ENCODE measurements around the gene BCAP29.
A peak's percentile ranks its signal among the peaks of the same experiment; 100 is the strongest.

The BCAP29 gene

GRCh38 chr7:107544848-107545591, 35.0 kb upstream of the BCAP29 start:
- no peak overlapping the region for H3K4me3 ChIP-seq (ENCODE audit: low read depth, low read length)
- TF ChIP-seq, protein P1, sequence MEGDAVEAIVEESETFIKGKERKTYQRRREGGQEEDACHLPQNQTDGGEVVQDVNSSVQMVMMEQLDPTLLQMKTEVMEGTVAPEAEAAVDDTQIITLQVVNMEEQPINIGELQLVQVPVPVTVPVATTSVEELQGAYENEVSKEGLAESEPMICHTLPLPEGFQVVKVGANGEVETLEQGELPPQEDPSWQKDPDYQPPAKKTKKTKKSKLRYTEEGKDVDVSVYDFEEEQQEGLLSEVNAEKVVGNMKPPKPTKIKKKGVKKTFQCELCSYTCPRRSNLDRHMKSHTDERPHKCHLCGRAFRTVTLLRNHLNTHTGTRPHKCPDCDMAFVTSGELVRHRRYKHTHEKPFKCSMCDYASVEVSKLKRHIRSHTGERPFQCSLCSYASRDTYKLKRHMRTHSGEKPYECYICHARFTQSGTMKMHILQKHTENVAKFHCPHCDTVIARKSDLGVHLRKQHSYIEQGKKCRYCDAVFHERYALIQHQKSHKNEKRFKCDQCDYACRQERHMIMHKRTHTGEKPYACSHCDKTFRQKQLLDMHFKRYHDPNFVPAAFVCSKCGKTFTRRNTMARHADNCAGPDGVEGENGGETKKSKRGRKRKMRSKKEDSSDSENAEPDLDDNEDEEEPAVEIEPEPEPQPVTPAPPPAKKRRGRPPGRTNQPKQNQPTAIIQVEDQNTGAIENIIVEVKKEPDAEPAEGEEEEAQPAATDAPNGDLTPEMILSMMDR (IDR thresholded peaks at IDR 0.05; ENCODE audit: low read depth, low read length): no peak
- TF ChIP-seq POLR2A (IDR thresholded peaks at IDR 0.05; ENCODE audit: extremely low read depth, insufficient read length) (no peak), MAX (IDR thresholded peaks at IDR 0.05; ENCODE audit: low read depth, low read length) (no peak), MYC (IDR thresholded peaks at IDR 0.05; ENCODE audit: low read depth, low read length) (no peak)
- DNase-seq (ENCODE audit: low read depth): no peak

DNA sequence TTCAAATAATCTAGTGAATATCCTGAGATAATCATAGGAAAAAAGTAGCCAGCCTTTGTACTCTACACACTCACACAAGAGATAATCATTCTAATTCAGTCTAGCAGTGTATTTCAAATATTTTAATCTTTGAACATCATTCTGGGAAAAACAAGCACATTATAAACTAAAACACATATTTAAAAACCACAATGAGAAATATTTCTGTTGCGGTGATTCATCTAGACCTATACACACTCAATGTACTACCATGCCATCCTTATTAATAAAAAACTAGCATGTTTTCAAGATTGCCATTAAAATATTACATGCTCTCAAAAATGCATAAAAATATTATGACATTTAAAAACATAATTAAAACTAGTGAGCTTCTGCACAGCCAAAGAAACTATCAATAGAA, 28.1 kb upstream of the BCAP29 start:
- DNase-seq (ENCODE audit: low read depth): no peak
- TF ChIP-seq MYC (IDR thresholded peaks at IDR 0.05; ENCODE audit: low read depth, low read length): no peak
- TF ChIP-seq POLR2A (IDR thresholded peaks at IDR 0.05; ENCODE audit: extremely low read depth, insufficient read length): no peak
- TF ChIP-seq, protein P1 (IDR thresholded peaks at IDR 0.05; ENCODE audit: low read depth, low read length): no peak
- TF ChIP-seq MAX (IDR thresholded peaks at IDR 0.05; ENCODE audit: low read depth, low read length): no peak
- no peak overlapping the region for H3K4me3 ChIP-seq (ENCODE audit: low read depth, low read length)

DNA sequence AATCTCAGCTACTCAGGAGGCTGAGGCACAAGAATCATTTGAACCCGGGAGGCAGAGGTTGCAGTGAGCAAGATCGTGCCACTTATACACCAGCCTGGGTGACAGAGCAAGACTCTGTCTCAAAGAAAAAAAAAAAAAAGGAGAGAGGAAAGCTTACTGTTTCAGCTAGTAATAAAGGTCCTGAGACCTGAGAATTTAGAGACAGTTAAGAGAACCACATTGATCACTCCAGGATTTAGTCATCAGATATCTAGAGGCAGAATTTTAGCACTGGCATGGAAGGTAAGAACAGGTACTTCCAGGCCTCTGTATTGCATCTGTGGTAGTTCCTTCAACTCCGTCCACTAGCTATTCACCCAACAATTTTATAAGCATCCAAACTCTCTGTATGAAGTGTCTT, 24.2 kb upstream of the BCAP29 start:
- no peak overlapping the region for H3K4me3 ChIP-seq (ENCODE audit: low read depth, low read length)
- TF ChIP-seq, protein P1 (IDR thresholded peaks at IDR 0.05; ENCODE audit: low read depth, low read length): no peak
- TF ChIP-seq MYC (IDR thresholded peaks at IDR 0.05; ENCODE audit: low read depth, low read length): no peak
- no peak for TF ChIP-seq POLR2A (IDR thresholded peaks at IDR 0.05; ENCODE audit: extremely low read depth, insufficient read length)
- no peak for TF ChIP-seq MAX (IDR thresholded peaks at IDR 0.05; ENCODE audit: low read depth, low read length)
- no peak for DNase-seq (ENCODE audit: low read depth)

- no peak for DNase-seq (ENCODE audit: low read depth)
Measured at GRCh38 chr7:107559864-107560263, 20.2 kb upstream of the BCAP29 start.

DNA sequence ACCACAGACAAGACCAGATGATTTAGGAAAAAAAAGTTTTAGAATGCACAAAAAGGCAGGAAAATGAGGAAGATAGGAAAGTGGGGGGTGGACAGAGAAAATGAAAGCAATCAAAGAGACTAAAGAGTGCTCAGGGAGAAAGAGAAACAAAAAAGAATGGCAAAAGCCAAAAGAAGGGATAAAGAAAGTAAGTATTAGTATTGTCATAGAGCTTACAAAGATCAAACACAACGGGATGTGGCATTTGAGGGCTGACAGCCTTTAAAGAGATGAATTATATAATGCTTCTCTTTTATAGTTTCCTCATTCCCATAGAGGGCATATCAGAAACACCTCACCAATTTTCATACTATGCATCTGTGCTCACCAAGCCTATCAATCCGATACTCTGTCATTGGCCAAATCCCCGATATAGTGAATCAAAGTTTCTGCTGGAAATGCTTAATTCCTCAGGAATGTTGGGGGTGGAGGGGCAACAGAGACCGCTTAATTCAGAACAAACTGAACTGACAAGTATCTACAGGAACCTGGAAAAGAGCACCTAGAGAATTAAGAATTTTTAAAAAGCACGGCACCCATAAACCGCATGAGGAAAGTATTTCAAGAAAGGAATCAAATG, 19.0 kb upstream of the BCAP29 start:
- H3K4me3 ChIP-seq (ENCODE audit: low read depth, low read length): peak overlapping the region; percentile 14
- peak; percentile 59 for DNase-seq (ENCODE audit: low read depth)
- TF ChIP-seq MYC (IDR thresholded peaks at IDR 0.05; ENCODE audit: low read depth, low read length) (peak; percentile 17; the same call in 1 of the 2 replicates), POLR2A (IDR thresholded peaks at IDR 0.05; ENCODE audit: extremely low read depth, insufficient read length) (no peak)

More at GRCh38 chr7:107559864-107560263, 20.2 kb upstream of the BCAP29 start:
- TF ChIP-seq POLR2A (IDR thresholded peaks at IDR 0.05; ENCODE audit: extremely low read depth, insufficient read length): no peak
- no peak for TF ChIP-seq MAX (IDR thresholded peaks at IDR 0.05; ENCODE audit: low read depth, low read length)
- no peak for TF ChIP-seq MYC (IDR thresholded peaks at IDR 0.05; ENCODE audit: low read depth, low read length)
- TF ChIP-seq, protein P1 (IDR thresholded peaks at IDR 0.05; ENCODE audit: low read depth, low read length): no peak
- no peak overlapping the region for H3K4me3 ChIP-seq (ENCODE audit: low read depth, low read length)

GRCh38 chr7:107563081-107563774, 16.8 kb upstream of the BCAP29 start:
- TF ChIP-seq, protein P1 (IDR thresholded peaks at IDR 0.05; ENCODE audit: low read depth, low read length): no peak
- peak; percentile 49 for TF ChIP-seq MAX (IDR thresholded peaks at IDR 0.05; ENCODE audit: low read depth, low read length)
- DNase-seq (ENCODE audit: low read depth): peak; percentile 71

More at GRCh38 chr7:107563081-107563774, 16.8 kb upstream of the BCAP29 start:
- H3K4me3 ChIP-seq (ENCODE audit: low read depth, low read length): peak overlapping the region; percentile 88
